Neural progenitor cell (in vitro differentiated cells): ENCODE results near the gene ETFA.

ENCODE experiments used
- EZH2 ChIP-seq: fragments of 200-600 bp; sonication (generic); IDR thresholded peaks from 2 replicates; pipeline ENCODE4 v1.6.1; 2017; ENCODE audit warnings: antibody characterized with exemption, mild to moderate bottlenecking, moderate library complexity
- EZH2phosphoT487 ChIP-seq: fragments of 200-600 bp; sonication (generic); IDR thresholded peaks from 2 replicates; pipeline ENCODE4 v1.6.1; 2017; ENCODE audit warnings: antibody characterized with exemption
- TF ChIP-seq, protein P1 (sequence below): fragments of 200-600 bp; sonication (generic); IDR thresholded peaks from 2 replicates; pipeline ENCODE4 v1.5.1; 2017; ENCODE audit warnings: antibody characterized with exemption, mild to moderate bottlenecking

DNA sequence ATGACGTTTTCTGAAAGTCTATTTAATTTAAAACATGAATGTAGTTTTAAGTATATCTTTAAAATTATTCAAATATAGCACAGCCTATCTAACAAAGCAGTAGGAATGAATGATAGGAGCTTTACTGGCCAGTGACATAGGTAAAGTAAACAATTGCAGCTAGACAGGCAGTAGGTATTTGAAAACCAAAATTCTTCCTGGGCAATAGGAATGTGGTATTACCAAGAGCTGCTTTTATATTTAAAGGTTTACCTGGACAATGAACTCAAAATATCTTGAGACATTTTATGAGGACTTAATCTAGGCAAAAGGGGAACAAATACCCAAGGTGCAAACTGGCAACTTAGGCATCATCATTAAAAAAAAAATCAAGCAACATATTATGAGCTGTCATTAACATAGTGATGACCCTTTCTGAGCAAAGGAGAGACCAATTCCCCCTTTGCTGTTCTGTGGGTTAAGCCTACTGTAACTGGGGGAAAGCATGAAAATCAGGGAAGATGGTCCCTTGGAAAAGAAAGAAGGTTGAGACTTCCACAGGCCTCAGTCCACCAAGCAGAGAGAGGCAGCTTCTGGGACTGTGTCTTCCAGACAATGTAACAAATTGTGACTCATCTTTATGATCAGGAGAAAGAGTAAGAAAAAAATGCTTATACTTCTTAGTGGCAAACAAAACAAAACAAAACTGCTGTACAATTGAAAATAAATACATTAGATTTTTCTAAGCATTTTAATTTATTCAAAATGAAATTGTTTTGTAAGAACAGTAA, 38.2 kb upstream of the ETFA start:
- TF ChIP-seq, protein P1, sequence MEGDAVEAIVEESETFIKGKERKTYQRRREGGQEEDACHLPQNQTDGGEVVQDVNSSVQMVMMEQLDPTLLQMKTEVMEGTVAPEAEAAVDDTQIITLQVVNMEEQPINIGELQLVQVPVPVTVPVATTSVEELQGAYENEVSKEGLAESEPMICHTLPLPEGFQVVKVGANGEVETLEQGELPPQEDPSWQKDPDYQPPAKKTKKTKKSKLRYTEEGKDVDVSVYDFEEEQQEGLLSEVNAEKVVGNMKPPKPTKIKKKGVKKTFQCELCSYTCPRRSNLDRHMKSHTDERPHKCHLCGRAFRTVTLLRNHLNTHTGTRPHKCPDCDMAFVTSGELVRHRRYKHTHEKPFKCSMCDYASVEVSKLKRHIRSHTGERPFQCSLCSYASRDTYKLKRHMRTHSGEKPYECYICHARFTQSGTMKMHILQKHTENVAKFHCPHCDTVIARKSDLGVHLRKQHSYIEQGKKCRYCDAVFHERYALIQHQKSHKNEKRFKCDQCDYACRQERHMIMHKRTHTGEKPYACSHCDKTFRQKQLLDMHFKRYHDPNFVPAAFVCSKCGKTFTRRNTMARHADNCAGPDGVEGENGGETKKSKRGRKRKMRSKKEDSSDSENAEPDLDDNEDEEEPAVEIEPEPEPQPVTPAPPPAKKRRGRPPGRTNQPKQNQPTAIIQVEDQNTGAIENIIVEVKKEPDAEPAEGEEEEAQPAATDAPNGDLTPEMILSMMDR: no peak
- TF ChIP-seq EZH2 (no peak), EZH2phosphoT487 (no peak)
